Stimulated activated CD8-positive, alpha-beta memory T cell treated with anti-CD3 and anti-CD28 coated beads, Interleukin-2, amount 100 ng/mL, for 48 hours (primary cell): Measurements from ENCODE around the gene C17orf107.
A peak's percentile ranks its signal among the peaks of the same experiment; 100 is the strongest.

Experiments used
- DNase-seq, 2 donors: peaks; one replicate each; pipeline ENCODE4 v3.0.0-alpha.2; 2020; ENCODE audit warnings: low read depth in 2 of 2

The C17orf107 gene

DNA sequence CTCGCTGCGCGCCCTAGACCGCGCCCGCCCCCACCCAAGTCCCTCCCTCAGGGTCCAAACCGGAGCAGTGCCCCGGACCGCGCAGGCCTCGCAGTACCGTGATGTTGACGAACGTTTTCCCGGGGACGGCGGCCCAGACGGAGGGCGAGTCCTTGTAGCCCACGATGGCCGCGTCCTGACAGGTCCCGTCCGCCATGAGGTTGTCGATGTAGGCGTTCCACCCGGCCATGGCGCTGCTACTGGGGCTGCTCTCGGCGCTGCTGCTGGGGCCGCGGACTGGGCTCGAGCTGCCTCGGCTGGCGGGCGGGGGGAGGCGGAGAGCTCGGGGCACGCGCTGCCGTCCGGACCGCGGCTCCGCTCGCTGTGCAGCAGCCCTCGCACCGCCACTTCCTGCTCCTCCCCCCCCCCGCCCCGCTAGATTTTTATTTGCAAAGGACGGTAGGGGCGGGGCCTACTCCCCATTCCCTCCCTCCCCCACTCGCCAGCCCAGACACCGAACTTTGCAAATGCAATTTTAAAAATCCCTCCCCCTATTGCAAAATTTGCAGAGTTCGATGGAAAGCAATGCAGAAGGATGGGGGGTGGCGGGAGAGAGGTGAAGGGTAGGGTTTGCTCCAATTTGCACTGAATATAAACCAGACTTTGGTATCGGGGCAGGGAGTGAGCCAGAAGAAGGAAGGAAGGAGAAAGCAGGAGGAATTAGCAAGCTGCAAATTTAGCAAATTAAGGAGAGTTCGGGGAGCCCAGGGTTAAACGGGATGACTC, 49.0 kb downstream of the C17orf107 start, which contains the start of gene PFN1:
Gene PFN1 (minus strand): TSS at position 365 of the 765 bp plus-strand sequence. CDS start 136 bp downstream, at position 229.
- peak; percentile 81 to 88 for DNase-seq

- peak; percentile 70 to 72 for DNase-seq
Measured at GRCh38 chr17:4948931-4949320, 49.6 kb downstream of the C17orf107 start.

GRCh38 chr17:4949321-4950074, 50.2 kb downstream of the C17orf107 start:
- peak; percentile 66 to 79 for DNase-seq

- peak in 1 of 2 donors; percentile 27 for DNase-seq
Measured at GRCh38 chr17:4950075-4950745, 50.9 kb downstream of the C17orf107 start.

GRCh38 chr17:4950746-4951204, 51.4 kb downstream of the C17orf107 start, which contains the start of gene ENO3:
TSS of gene ENO3 (plus strand) at chr17:4951119. CDS start at chr17:4951830, 711 bp downstream.
- DNase-seq = no peak

- DNase-seq = no peak
Measured at GRCh38 chr17:4951486-4951885, 52.1 kb downstream of the C17orf107 start.
